Activated CD4-positive, alpha-beta T cell treated with anti-CD3 and anti-CD28 coated beads for 36 hours (primary cell): ENCODE measurements around the gene IKZF3. TPM values are rescaled to one million over a fixed set of nuclear protein-coding genes. Genes with fewer than 3 reads are reported as not detected.

Experiments
- ATAC-seq: fragments of 200-7000 bp; cut with Tn5 transposase; one replicate; pipeline ENCODE4 v1.10.0; 2021; ENCODE audit warnings: mild to moderate bottlenecking, moderate library complexity
- CTCF ChIA-PET: fragments of 350-600 bp; sonication (Branson Sonifier 250); formaldehyde crosslinking; loops from one replicate; lab custom pipeline; 2021; ENCODE audit warnings: antibody characterized with exemption; lab: Charles Lee
- POLR2A ChIA-PET: fragments of 350-600 bp; sonication (Branson Sonifier 250); formaldehyde crosslinking; loops from one replicate; lab custom pipeline; 2021; ENCODE audit warnings: antibody characterized with exemption, inconsistent platforms; lab: Charles Lee
- DNase-seq: peaks from one replicate; pipeline ENCODE4 v3.0.0-alpha.2; 2020
- H3K27ac Mint-ChIP-seq: one replicate; pipeline ENCODE4 v1.8.0; 2021; ENCODE audit warnings: mixed read lengths
- H3K27me3 Mint-ChIP-seq: one replicate; pipeline ENCODE4 v1.8.0; 2021; ENCODE audit warnings: mixed read lengths
- H3K36me3 Mint-ChIP-seq: one replicate; pipeline ENCODE4 v1.8.0; 2021; ENCODE audit warnings: low read depth, mixed read lengths
- H3K4me1 Mint-ChIP-seq: one replicate; pipeline ENCODE4 v1.8.0; 2021; ENCODE audit warnings: mixed read lengths
- H3K4me3 Mint-ChIP-seq: one replicate; pipeline ENCODE4 v1.8.0; 2021; ENCODE audit warnings: mild to moderate bottlenecking, moderate library complexity, mixed read lengths
- H3K9me3 Mint-ChIP-seq: one replicate; pipeline ENCODE4 v1.8.0; 2021; ENCODE audit warnings: low read depth, mixed read lengths
- intact Hi-C, 2 experiments: fragments of 100-400 bp; cut with DNase I in 1 of 2; cut with micrococcal nuclease in 1 of 2; formaldehyde crosslinking; loops; one replicate each; pipeline versions ENCODE4 v1.14.2 to v1.15.1; 2022 to 2024; cut with DNase I, micrococcal nuclease
- total RNA-seq, 2 experiments: library from RNA; stranded (reverse); gene quantifications; one replicate each; pipeline ENCODE4 v1.2.3, GENCODE V29; 2021

IKZF3 gene
- total RNA-seq, 2 experiments from 2014 or later = 37.6 to 50.4 TPM

GRCh38 chr17:39836117-39836516 is 28.0 kb downstream of the IKZF3 start:
- H3K4me1 Mint-ChIP-seq = peaks cover 25% of the 10 kb centered on the region
- ChIA-PET CTCF (interaction anchor here (0.5 to 2.2 kb wide), 5 partner anchors 24 to 339 kb away, joined by 3 to 7 read pairs (median 3); no protein-coding TSS in a partner anchor), POLR2A (no interaction called here)
- H3K27ac Mint-ChIP-seq = no peak overlapping the region
- ATAC-seq = no peak
- H3K36me3 Mint-ChIP-seq = peaks cover 55% of the 10 kb centered on the region
- no peaks in the 10 kb centered on the region for H3K27me3 Mint-ChIP-seq
- H3K4me3 Mint-ChIP-seq = no peak overlapping the region
- peaks cover 12% of the 10 kb centered on the region for H3K9me3 Mint-ChIP-seq
- intact Hi-C loops = no loop called here
- DNase-seq = no peak

DNA sequence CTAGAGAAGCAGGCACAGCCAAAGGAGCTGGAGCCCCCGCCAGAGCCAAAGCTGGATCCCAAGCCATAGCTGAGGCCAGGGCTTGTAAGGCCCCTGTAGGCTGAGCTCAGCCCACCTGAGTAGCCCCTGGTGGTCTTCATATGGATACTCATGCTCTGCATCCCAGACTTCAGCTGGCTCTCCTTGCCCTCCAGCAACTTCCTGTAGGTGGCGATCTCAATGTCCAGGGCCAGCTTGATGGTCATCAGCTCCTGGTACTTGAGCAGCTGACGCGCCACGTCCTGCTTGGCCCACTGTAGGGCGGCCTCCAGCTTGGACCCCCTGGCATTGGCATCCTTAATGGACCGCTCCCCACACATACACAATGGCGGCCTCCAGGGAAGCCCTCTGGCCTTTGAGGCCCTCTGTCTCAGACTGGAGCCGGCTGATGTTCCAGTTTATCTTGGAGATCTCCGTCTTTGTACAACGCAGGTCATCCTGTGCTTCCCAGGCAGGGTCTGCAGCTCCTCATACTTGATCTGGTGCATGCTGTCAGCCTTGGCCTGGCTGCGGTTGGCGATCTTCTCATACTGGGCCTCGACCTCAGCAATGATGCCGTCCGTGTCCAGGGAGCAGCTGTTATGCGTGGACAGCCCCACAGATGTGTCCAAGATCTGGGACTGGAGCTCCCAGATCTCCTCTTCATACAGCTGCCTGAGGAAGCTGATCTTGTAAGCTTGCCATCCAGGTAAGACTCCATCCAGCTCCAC is 28.9 kb downstream of the IKZF3 start:
- DNase-seq = no peak

GRCh38 chr17:39834017-39834416 is 30.1 kb downstream of the IKZF3 start:
- H3K27ac Mint-ChIP-seq = peak overlapping the region; percentile 30
- ChIA-PET POLR2A (interaction anchor here (0.7 kb wide), 1 partner anchor 73 kb away, joined by 3 read pairs; no protein-coding TSS in a partner anchor), CTCF (interaction anchor here (0.7 to 2.2 kb wide), 8 partner anchors 10 to 211 kb away, joined by 3 to 5 read pairs (median 4); partner anchors contain the start of gene IKZF3)
- no peaks in the 10 kb centered on the region for H3K27me3 Mint-ChIP-seq
- intact Hi-C loops = loop anchor here in 1 of 2 experiments (2.0 kb wide), 1 partner anchor 15 kb away; no protein-coding TSS in a partner anchor
- ATAC-seq (peak; percentile 95), DNase-seq (no peak)
- H3K4me3 Mint-ChIP-seq = no peak overlapping the region
- H3K9me3 Mint-ChIP-seq = peaks cover 9% of the 10 kb centered on the region
- H3K4me1 Mint-ChIP-seq = peaks cover 21% of the 10 kb centered on the region
- H3K36me3 Mint-ChIP-seq = peaks cover 47% of the 10 kb centered on the region

More for the DNA sequence above, 28.9 kb downstream of the IKZF3 start:
- no peak overlapping the region for H3K27ac Mint-ChIP-seq
- CTCF ChIA-PET = interaction anchor here (0.5 to 2.2 kb wide), 12 partner anchors 10 to 340 kb away, joined by 3 to 7 read pairs (median 4); no protein-coding TSS in a partner anchor
- ATAC-seq = no peak
- H3K36me3 Mint-ChIP-seq = peaks cover 51% of the 10 kb centered on the region
- intact Hi-C loops = loop anchor here in 1 of 2 experiments (2.0 kb wide), 1 partner anchor 16 kb away; no protein-coding TSS in a partner anchor
- H3K4me3 Mint-ChIP-seq = no peak overlapping the region
- peaks cover 12% of the 10 kb centered on the region for H3K9me3 Mint-ChIP-seq
- POLR2A ChIA-PET = interaction anchor here (0.6 kb wide), 1 partner anchor 26 kb away, joined by 4 read pairs; no protein-coding TSS in a partner anchor
- peaks cover 24% of the 10 kb centered on the region for H3K4me1 Mint-ChIP-seq
- H3K27me3 Mint-ChIP-seq = no peaks in the 10 kb centered on the region

GRCh38 chr17:39831588-39831987 is 32.5 kb downstream of the IKZF3 start:
- Mint-ChIP-seq H3K27me3 (no peaks in the 10 kb centered on the region), H3K27ac (peak overlapping the region; percentile 29), H3K4me3 (no peak overlapping the region), H3K9me3 (no peaks in the 10 kb centered on the region), H3K4me1 (peaks cover 32% of the 10 kb centered on the region), H3K36me3 (peaks cover 55% of the 10 kb centered on the region)
- CTCF ChIA-PET = no interaction called here
- no peak for ATAC-seq
- POLR2A ChIA-PET = interaction anchor here (0.7 to 0.9 kb wide), 2 partner anchors 19 to 281 kb away, joined by 5 to 6 read pairs; no protein-coding TSS in a partner anchor
- DNase-seq = no peak
- intact Hi-C loops = no loop called here

DNA sequence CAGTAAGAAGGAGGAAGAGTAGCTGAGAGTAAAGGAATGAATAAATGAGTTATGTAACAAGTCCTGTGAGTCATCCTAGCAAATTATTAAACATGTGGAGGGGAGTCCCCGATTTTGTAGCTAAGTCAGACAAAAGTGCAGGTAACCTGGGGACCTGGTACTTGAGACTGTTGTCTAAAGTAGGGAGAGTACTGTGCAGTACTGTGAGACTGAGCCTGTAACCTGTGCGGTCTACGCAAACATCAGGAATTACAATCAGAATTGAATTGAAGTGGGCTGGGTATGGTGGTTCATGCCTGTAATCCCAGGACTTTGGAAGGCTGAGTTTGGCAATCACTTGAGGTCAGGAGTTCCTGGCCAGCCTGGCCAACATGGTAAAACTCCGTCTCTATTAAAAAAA is 35.7 kb downstream of the IKZF3 start:
- ATAC-seq (no peak), DNase-seq (no peak)
- Mint-ChIP-seq H3K4me3 (no peak overlapping the region), H3K27me3 (no peaks in the 10 kb centered on the region), H3K9me3 (peaks cover 24% of the 10 kb centered on the region), H3K4me1 (peaks cover 19% of the 10 kb centered on the region), H3K36me3 (peaks cover 73% of the 10 kb centered on the region), H3K27ac (peak overlapping the region; percentile 37)
- ChIA-PET POLR2A (no interaction called here), CTCF (interaction anchor here (1.3 kb wide), 1 partner anchor 23 kb away, joined by 3 read pairs; no protein-coding TSS in a partner anchor)
- intact Hi-C loops = no loop called here

- ATAC-seq (peak; percentile 25), DNase-seq (no peak)
- Mint-ChIP-seq H3K4me1 (peaks cover 33% of the 10 kb centered on the region), H3K27ac (peak overlapping the region; percentile 30), H3K9me3 (peaks cover 39% of the 10 kb centered on the region), H3K27me3 (no peaks in the 10 kb centered on the region), H3K36me3 (peaks cover 85% of the 10 kb centered on the region), H3K4me3 (no peak overlapping the region)
- intact Hi-C loops = no loop called here
- ChIA-PET CTCF (interaction anchor here (0.5 to 0.6 kb wide), 2 partner anchors 21 to 89 kb away, joined by 3 read pairs; no protein-coding TSS in a partner anchor), POLR2A (no interaction called here)
Observed at GRCh38 chr17:39826334-39826733, 37.8 kb downstream of the IKZF3 start.

DNA sequence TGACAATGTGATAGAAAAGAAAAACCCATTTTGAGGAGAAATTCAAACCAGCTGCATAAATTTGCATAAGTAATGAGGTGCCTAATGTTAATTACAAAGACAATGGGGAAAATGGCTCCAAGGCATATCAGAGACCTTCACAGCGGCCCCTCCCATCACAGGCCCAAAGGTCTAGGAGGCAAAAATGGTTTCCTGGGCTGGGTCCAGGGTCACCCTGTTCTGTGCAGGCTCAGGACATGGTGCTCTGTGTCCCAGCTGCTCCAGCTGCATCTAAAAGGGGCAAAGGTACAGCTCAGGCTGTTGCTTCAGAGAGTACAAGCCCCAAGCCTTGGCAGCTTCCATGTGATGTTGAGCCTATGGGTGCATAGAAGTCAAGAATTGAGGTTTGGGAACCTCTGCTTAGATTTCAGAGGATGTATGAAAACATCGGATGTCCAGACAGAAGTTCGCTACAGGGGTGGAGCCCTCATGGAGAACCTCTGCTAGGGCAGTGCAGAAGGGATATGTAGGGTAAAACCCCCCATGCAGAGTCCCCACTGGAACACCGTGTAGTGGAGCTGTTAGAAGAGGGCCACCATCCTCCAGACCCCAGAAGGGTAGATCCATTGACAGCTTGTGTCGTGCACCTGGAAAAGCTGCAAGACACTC is 40.6 kb downstream of the IKZF3 start:
- peaks cover 59% of the 10 kb centered on the region for H3K4me1 Mint-ChIP-seq
- POLR2A ChIA-PET = interaction anchor here (1.1 kb wide), 1 partner anchor 32 kb away, joined by 5 read pairs; no protein-coding TSS in a partner anchor

DNA sequence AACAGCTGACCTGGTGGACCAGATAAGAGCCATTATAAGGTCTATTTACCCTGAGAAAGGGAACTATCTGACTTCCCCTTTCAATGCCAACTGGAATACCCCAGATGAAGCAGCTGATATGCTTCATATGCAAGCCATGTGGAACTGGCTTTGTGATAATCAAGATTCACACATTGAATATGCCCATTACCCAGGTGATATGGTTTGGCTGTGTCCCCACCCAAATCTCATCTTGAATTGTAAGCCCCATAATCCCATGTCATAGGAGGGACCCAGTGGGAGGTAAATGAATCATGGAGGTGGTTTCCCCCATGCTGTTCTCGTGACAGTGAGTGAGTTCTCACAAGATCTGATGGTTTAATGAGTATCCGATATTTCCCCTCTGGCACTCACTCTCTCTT is 42.1 kb downstream of the IKZF3 start:
- intact Hi-C loops = no loop called here
- DNase-seq = peak; percentile 41
- Mint-ChIP-seq H3K4me3 (no peak overlapping the region), H3K27me3 (no peaks in the 10 kb centered on the region), H3K27ac (peak overlapping the region; percentile 42), H3K4me1 (peaks cover 57% of the 10 kb centered on the region), H3K9me3 (peaks cover 39% of the 10 kb centered on the region), H3K36me3 (peaks cover 79% of the 10 kb centered on the region)
- peak; percentile 36 for ATAC-seq
- ChIA-PET POLR2A (no interaction called here), CTCF (interaction anchor here (0.6 to 1.5 kb wide), 2 partner anchors 19 to 168 kb away, joined by 3 to 5 read pairs; no protein-coding TSS in a partner anchor)

More for the DNA sequence above, 40.6 kb downstream of the IKZF3 start:
- intact Hi-C loops = no loop called here
- peaks cover 89% of the 10 kb centered on the region for H3K36me3 Mint-ChIP-seq
- ATAC-seq = no peak
- CTCF ChIA-PET = no interaction called here
- peaks cover 39% of the 10 kb centered on the region for H3K9me3 Mint-ChIP-seq
- no peak overlapping the region for H3K4me3 Mint-ChIP-seq
- H3K27ac Mint-ChIP-seq = no peak overlapping the region
- DNase-seq = peak; percentile 48
- no peaks in the 10 kb centered on the region for H3K27me3 Mint-ChIP-seq

DNA sequence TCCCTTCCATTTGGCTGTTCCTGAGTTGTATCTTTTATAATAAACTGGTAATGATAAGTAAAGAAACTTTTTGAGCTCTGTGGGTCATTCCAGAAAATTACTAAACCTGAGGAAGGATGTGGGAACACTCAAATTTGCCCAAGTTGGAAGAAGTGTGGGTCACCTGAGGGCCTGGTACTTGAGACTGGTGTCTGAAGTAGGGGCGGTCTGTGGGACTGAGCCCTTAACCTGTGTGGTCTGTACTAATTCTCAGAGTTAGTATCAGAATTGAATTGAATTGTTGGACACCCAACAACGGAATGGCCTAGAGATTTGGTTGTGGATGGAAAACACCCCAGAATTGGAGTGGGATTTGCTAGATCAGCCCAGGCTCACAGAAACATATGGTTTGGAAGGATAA is 43.1 kb downstream of the IKZF3 start:
- ChIA-PET CTCF (interaction anchor here (0.5 to 1.6 kb wide), 11 partner anchors 14 to 739 kb away, joined by 3 to 7 read pairs (median 5); partner anchors contain the start of gene IKZF3), POLR2A (interaction anchor here (0.6 to 1.7 kb wide), 6 partner anchors 13 to 57 kb away, joined by 3 to 10 read pairs (median 6); no protein-coding TSS in a partner anchor)
- Mint-ChIP-seq H3K4me1 (peaks cover 50% of the 10 kb centered on the region), H3K36me3 (peaks cover 72% of the 10 kb centered on the region), H3K27ac (peak overlapping the region; percentile 85), H3K27me3 (no peaks in the 10 kb centered on the region), H3K9me3 (peaks cover 35% of the 10 kb centered on the region), H3K4me3 (no peak overlapping the region)
- ATAC-seq (no peak), DNase-seq (no peak)
- intact Hi-C loops = no loop called here

DNA sequence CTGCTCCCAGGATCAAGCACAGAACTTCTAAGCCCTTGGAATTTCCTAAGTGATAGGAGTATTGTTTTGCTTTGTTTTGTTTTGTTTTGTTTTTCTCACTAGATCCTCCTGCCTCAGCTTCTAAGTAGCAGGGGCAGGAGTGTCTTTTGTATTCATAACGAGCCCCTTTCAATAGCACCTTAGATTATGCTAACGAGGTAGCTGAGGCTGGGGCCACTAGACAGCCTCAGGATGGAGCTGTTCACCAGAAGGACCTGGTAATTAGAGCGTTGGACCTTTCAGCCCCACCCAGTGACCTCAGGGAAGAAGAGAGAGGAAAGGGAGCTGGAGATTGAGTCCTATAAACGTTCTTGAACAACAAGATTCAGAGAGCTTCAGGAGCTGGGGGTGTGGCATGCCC is 43.6 kb downstream of the IKZF3 start:
- intact Hi-C loops = no loop called here

More for the DNA sequence above, 43.6 kb downstream of the IKZF3 start:
- no peak overlapping the region for H3K4me3 Mint-ChIP-seq
- ChIA-PET CTCF (interaction anchor here (0.7 to 1.6 kb wide), 10 partner anchors 14 to 167 kb away, joined by 3 to 7 read pairs (median 5); partner anchors contain the start of gene IKZF3), POLR2A (interaction anchor here (0.7 to 1.7 kb wide), 5 partner anchors 13 to 57 kb away, joined by 3 to 10 read pairs (median 6); no protein-coding TSS in a partner anchor)
- no peak for ATAC-seq
- peaks cover 53% of the 10 kb centered on the region for H3K4me1 Mint-ChIP-seq
- H3K27ac Mint-ChIP-seq = peak overlapping the region; percentile 84
- peaks cover 32% of the 10 kb centered on the region for H3K9me3 Mint-ChIP-seq
- H3K36me3 Mint-ChIP-seq = peaks cover 69% of the 10 kb centered on the region
- no peaks in the 10 kb centered on the region for H3K27me3 Mint-ChIP-seq
- peak; percentile 24 for DNase-seq
